ENCODE measurements around the gene CD300A. TPM values are rescaled to one million over a fixed set of nuclear protein-coding genes. Genes with fewer than 3 reads are reported as not detected.

CD300A gene
- total and polyA plus RNA-seq, 4 donors, result 2.2 to 11.5 (median 8.0) TPM

- H3K27ac ChIP-seq (ENCODE audit: low read depth in 1 of 2, low read length in 2 of 2), result peak overlapping the region; percentile 55 to 73
- DNase-seq (ENCODE audit: low spot score), result no peak
- TF ChIP-seq HNF4G (IDR thresholded peaks at IDR 0.05) (no peak), ATF3 (IDR thresholded peaks at IDR 0.05) (no peak), HNF4A (conservative IDR thresholded peaks at IDR 0.05) (no peak)
- WGBS, result 60% methylated on average over 3 of the region's 3 CpGs
- no peaks in the 10 kb centered on the region for H3K36me3 ChIP-seq (ENCODE audit: control insufficient read depth in 4 of 4, insufficient read depth in 3 of 4, low read depth in 1 of 4, low read length in 3 of 4)
- no peaks in the 10 kb centered on the region for H3K27me3 ChIP-seq (ENCODE audit: control insufficient read depth in 4 of 4, insufficient read depth in 4 of 4, low read length in 3 of 4)
- H3K9ac ChIP-seq (ENCODE audit: low read depth in 1 of 2, low read length in 2 of 2), result no peak overlapping the region
- H3K4me3 ChIP-seq (ENCODE audit: low read depth in 1 of 3, low read length in 3 of 3), result no peak overlapping the region
- no peaks in the 10 kb centered on the region for H3K4me1 ChIP-seq (ENCODE audit: control insufficient read depth in 4 of 4, insufficient read depth in 4 of 4, low read length in 3 of 4)
- no peaks in the 10 kb centered on the region for H3K9me3 ChIP-seq (ENCODE audit: control insufficient read depth in 4 of 4, low read length in 3 of 4)
These were observed 53.6 kb downstream of the CD300A start for GRCh38 chr17:74520016-74520434.

DNA sequence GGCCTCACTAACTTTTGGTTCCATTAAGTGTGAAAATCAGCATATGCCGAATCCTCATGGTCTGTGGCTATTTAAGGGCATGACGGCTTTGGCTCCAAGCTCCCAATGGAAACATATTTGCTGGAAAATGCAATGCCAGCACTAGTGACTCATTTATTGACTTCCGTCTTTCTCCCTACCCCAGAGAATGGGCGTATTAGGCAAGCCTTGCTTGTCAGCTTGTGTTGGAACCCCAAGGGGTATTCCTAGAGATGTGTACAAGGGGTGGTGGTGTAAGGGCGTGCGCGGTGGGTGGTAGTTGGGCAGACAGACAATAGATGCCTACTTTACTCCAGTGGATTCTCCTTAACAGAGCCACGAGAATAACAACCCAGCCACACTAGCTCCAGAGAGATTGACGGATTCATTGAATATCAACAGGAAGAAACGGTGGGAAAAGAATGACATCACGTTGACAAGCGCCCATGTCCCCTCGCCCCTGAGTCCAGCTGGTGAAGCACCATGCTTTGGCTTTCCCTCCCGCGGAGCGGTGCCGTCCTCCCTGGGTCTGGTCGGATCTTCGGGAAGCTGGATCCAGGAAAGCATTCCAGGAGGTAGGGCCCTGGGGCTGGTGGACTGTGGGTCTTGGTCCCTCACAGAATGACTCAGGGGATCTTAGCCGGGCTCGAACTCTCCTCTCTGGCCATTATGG is 54.5 kb downstream of the CD300A start:
- DNase-seq (ENCODE audit: low spot score), result peak; percentile 30
- no peak overlapping the region for H3K9ac ChIP-seq (ENCODE audit: low read depth in 1 of 2, low read length in 2 of 2)
- H3K4me1 ChIP-seq (ENCODE audit: control insufficient read depth in 4 of 4, insufficient read depth in 4 of 4, low read length in 3 of 4), result no peaks in the 10 kb centered on the region

More for the DNA sequence above, 54.5 kb downstream of the CD300A start:
- 83% methylated on average over 21 of the region's 21 CpGs for WGBS
- Histone ChIP-seq H3K9me3 (ENCODE audit: control insufficient read depth in 4 of 4, low read length in 3 of 4) (no peaks in the 10 kb centered on the region), H3K27me3 (ENCODE audit: control insufficient read depth in 4 of 4, insufficient read depth in 4 of 4, low read length in 3 of 4) (no peaks in the 10 kb centered on the region), H3K27ac (ENCODE audit: low read depth in 1 of 2, low read length in 2 of 2) (peak overlapping the region; percentile 65 to 73), H3K36me3 (ENCODE audit: control insufficient read depth in 4 of 4, insufficient read depth in 3 of 4, low read depth in 1 of 4, low read length in 3 of 4) (no peaks in the 10 kb centered on the region), H3K4me3 (ENCODE audit: low read depth in 1 of 3, low read length in 3 of 3) (no peak overlapping the region)
- no peak for TF ChIP-seq FOXA1 (IDR thresholded peaks at IDR 0.05)
- TF ChIP-seq, protein P1, sequence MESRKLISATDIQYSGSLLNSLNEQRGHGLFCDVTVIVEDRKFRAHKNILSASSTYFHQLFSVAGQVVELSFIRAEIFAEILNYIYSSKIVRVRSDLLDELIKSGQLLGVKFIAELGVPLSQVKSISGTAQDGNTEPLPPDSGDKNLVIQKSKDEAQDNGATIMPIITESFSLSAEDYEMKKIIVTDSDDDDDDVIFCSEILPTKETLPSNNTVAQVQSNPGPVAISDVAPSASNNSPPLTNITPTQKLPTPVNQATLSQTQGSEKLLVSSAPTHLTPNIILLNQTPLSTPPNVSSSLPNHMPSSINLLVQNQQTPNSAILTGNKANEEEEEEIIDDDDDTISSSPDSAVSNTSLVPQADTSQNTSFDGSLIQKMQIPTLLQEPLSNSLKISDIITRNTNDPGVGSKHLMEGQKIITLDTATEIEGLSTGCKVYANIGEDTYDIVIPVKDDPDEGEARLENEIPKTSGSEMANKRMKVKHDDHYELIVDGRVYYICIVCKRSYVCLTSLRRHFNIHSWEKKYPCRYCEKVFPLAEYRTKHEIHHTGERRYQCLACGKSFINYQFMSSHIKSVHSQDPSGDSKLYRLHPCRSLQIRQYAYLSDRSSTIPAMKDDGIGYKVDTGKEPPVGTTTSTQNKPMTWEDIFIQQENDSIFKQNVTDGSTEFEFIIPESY (IDR thresholded peaks at IDR 0.05), result no peak
- no peak for TF ChIP-seq FOXA2 (IDR thresholded peaks at IDR 0.05)
- TF ChIP-seq SP1 (IDR thresholded peaks at IDR 0.05), result no peak
- no peak for TF ChIP-seq TAF1 (conservative IDR thresholded peaks at IDR 0.05)
- no peak for TF ChIP-seq ATF3 (IDR thresholded peaks at IDR 0.05)
- TF ChIP-seq JUND (IDR thresholded peaks at IDR 0.05), result no peak
- no peak for TF ChIP-seq HNF4A (conservative IDR thresholded peaks at IDR 0.05)
- no peak for TF ChIP-seq REST (IDR thresholded peaks at IDR 0.05)
- TF ChIP-seq, protein P2, sequence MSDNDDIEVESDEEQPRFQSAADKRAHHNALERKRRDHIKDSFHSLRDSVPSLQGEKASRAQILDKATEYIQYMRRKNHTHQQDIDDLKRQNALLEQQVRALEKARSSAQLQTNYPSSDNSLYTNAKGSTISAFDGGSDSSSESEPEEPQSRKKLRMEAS (IDR thresholded peaks at IDR 0.05), result no peak
- no peak for TF ChIP-seq EGR1 (IDR thresholded peaks at IDR 0.05; ENCODE audit: low read depth in 2 of 2)
- TF ChIP-seq GABPA (IDR thresholded peaks at IDR 0.05 in 1 of 2, conservative IDR thresholded peaks at IDR 0.05 in 1 of 2), result no peak
- TF ChIP-seq RAD21 (IDR thresholded peaks at IDR 0.05), result no peak

Data from liver (tissue), 9 donors.